K562 (cell line): ENCODE data around the gene TXNRD2. TPM values are rescaled to one million over a fixed set of nuclear protein-coding genes. Genes with fewer than 3 reads are reported as not detected.

Experiments
- CCAR2 ChIP-seq: fragments of 200-400 bp; formaldehyde crosslinking; IDR thresholded peaks from 2 replicates; pipeline ENCODE4 v1.6.1; 2017; ENCODE audit warnings: mild to moderate bottlenecking, low read depth, low read length
- ELF2 ChIP-seq: fragments of 250-450 bp; sonication (Bioruptor Pico); IDR thresholded peaks from 2 replicates; pipeline ENCODE4 v1.5.0; 2021; ENCODE audit warnings: mild to moderate bottlenecking
- FOXJ3 ChIP-seq: sonication (generic); formaldehyde crosslinking; IDR thresholded peaks from 2 replicates; pipeline ENCODE4 v1.4.0; 2020; ENCODE audit warnings: mild to moderate bottlenecking, missing genetic modification reagents
- GATAD2B ChIP-seq: fragments of 450-650 bp; IDR thresholded peaks from 2 replicates; pipeline ENCODE4 v1.6.1; 2017; ENCODE audit warnings: mild to moderate bottlenecking, borderline replicate concordance
- GTF2B ChIP-seq: IDR thresholded peaks from 2 replicates; pipeline ENCODE4 v1.6.1; 2011; ENCODE audit not compliant: insufficient read length; ENCODE audit errors: extremely low read depth
- GTF2F1 ChIP-seq: IDR thresholded peaks from 2 replicates; pipeline ENCODE4 v1.6.1; 2011; ENCODE audit warnings: low read depth, low read length, improper control_type of control experiment
- HDAC8 ChIP-seq: fragments of 450-650 bp; IDR thresholded peaks from 2 replicates; pipeline ENCODE4 v1.6.1; 2016; ENCODE audit warnings: mild to moderate bottlenecking, missing genetic modification characterization, moderate library complexity, missing compliant biosample characterization
- HNRNPUL1 ChIP-seq: fragments of 200-400 bp; formaldehyde crosslinking; IDR thresholded peaks from 2 replicates; pipeline ENCODE4 v1.6.1; 2017; ENCODE audit warnings: low read length
- ID3 ChIP-seq, 2 experiments: fragments of 250-450 bp in 1 of 2; fragments of 450-650 bp in 1 of 2; sonication (Bioruptor Pico) in 1 of 2; IDR thresholded peaks; 2 replicates each; pipeline versions ENCODE4 v1.6.1 to v1.8.0; 2016 to 2021; ENCODE audit warnings: mild to moderate bottlenecking in 2 of 2, moderate library complexity in 2 of 2, missing compliant biosample characterization in 1 of 2, missing genetic modification characterization in 1 of 2
- KLF1 ChIP-seq: fragments of 450-650 bp; IDR thresholded peaks from 2 replicates; pipeline ENCODE4 v1.6.1; 2016; ENCODE audit warnings: missing genetic modification characterization, missing compliant biosample characterization
- KLF13 ChIP-seq: fragments of 450-650 bp; IDR thresholded peaks from 2 replicates; pipeline ENCODE4 v1.6.1; 2016; ENCODE audit warnings: missing genetic modification characterization, low read depth, mild to moderate bottlenecking, missing compliant biosample characterization, moderate library complexity, borderline replicate concordance
- MYNN ChIP-seq, 2 experiments: sonication (generic); formaldehyde crosslinking in 1 of 2; IDR thresholded peaks; 2 replicates each; pipeline versions ENCODE4 v1.5.0 to v1.6.1; 2016 to 2020; ENCODE audit warnings: antibody characterized with exemption in 1 of 2, missing genetic modification reagents in 1 of 2
- NFIX ChIP-seq: fragments of 250-450 bp; sonication (Bioruptor Pico); IDR thresholded peaks from 2 replicates; pipeline ENCODE4 v1.4.0; 2020; ENCODE audit warnings: low read depth, mild to moderate bottlenecking, moderate library complexity
- NR3C1 ChIP-seq: sonication (generic); formaldehyde crosslinking; IDR thresholded peaks from 2 replicates; pipeline ENCODE4 v1.8.1; 2022; ENCODE audit warnings: missing genetic modification reagents
- PHB2 ChIP-seq: fragments of 450-650 bp; IDR thresholded peaks from 2 replicates; pipeline ENCODE4 v1.6.1; 2017; ENCODE audit warnings: low read depth
- PHTF2 ChIP-seq: fragments of 250-450 bp; sonication (Bioruptor Pico); IDR thresholded peaks from 2 replicates; pipeline ENCODE4 v1.5.0; 2021; ENCODE audit warnings: mild to moderate bottlenecking
- RNF2 ChIP-seq: sonication (generic); IDR thresholded peaks from 2 replicates; pipeline ENCODE4 v1.6.1; 2016
- SNRNP70 ChIP-seq: fragments of 200-400 bp; formaldehyde crosslinking; optimal IDR thresholded peaks from 2 replicates; pipeline ENCODE3; 2017; ENCODE audit warnings: low read depth, low read length
- ZNF143 ChIP-seq: sonication (generic); formaldehyde crosslinking; IDR thresholded peaks from 2 replicates; pipeline ENCODE4 v1.9.0; 2022; ENCODE audit warnings: mild to moderate bottlenecking, missing genetic modification reagents
- ZNF584 ChIP-seq: fragments of 200-800 bp; sonication (Bioruptor generic); IDR thresholded peaks from 2 replicates; pipeline ENCODE4 v1.6.1; 2016; ENCODE audit warnings: low read depth, mild to moderate bottlenecking, missing genetic modification characterization, missing compliant biosample characterization
- polyA plus RNA-seq, 8 experiments: library from polyadenylated mRNA; depleted of rRNA in 4 of 8; stranded (reverse) in 5 of 8; unstranded in 3 of 8; fragments of >200 nt; fragmentation: Nextera tagmentation in 2 of 8; fragmentation: Illumina TruSeq in 1 of 8; extraction: Ambion mirVana in 2 of 8; extraction: Trizol in 1 of 8; gene quantifications; 2 replicates each; pipeline versions ENCODE4 v1.2.1 to v1.2.3, GENCODE V29; 2011 to 2014; ENCODE audit warnings: inconsistent platforms in 1 of 8, missing spikeins in 1 of 8
- total RNA-seq, 7 experiments: library from RNA; depleted of rRNA in 6 of 7; stranded (reverse); fragments of >200 nt in 6 of 7; fragmentation: Illumina TruSeq in 2 of 7; extraction: Trizol in 2 of 7; gene quantifications; 2 replicates each; pipeline versions ENCODE4 v1.2.1 to v1.2.3, GENCODE V29; 2011 to 2021; ENCODE audit warnings: low replicate concordance in 1 of 7
- TF ChIP-seq, protein P1 (sequence below): sonication (generic); formaldehyde crosslinking; IDR thresholded peaks from 2 replicates; pipeline ENCODE4 v1.8.0; 2022; ENCODE audit warnings: mild to moderate bottlenecking, missing genetic modification reagents
- TF ChIP-seq, protein P2 (sequence below): fragments of 250-450 bp; sonication (Bioruptor Pico); IDR thresholded peaks from 2 replicates; pipeline ENCODE4 v1.8.0; 2021; ENCODE audit warnings: borderline replicate concordance, mild to moderate bottlenecking, moderate library complexity; ENCODE audit not compliant: poor library complexity, severe bottlenecking

TXNRD2 gene
- total and polyA plus RNA-seq, 9 of the 15 experiments (the other 6 are each of a cell fraction or from before 2014, with no cell fraction given) = 3.3 to 80.2 (median 49.4) TPM

DNA sequence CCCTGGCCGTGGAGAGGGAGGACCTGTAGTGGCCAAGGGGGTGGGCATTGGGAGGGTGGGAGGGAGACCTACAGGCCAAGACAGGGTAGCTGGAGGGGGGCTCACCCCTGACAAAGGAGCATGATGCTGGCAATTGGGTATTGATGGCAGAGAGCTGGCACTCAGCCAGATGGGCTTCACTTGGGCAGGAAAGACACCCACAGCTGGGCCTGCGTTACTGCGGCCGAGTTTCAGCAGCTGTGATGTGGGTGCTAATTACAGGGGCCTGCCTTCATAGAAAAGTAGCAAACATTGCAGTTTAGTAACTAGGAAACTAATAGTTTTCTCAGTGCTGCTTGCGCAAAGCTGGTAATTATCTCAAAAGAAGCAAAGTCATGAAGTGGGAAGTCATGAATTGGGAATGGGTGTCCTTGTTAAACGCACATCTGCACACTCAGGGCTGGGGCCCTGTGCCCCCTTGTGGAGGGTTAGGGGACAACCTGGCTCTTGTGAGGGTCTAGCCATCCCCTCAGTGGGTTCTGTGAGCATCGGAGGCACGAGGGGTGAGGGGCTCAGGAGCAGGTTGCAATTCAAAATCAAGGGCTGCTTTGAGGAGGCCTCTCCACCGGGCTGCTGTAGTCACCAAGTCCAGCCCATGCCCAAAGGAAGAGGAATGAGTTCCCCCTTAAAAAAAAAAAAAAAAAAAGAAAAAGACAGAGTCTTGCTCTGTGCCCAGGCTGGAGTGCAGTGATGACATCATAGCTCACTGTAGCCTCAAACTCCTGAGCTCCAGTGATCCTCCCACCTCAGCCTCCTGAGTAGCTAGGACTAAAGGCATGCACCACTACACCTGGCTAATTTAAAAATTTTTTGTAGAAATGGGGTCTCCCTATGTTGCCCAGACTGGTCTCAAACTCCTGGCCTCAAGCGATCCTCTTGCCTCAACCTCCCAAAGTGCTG lies 24.4 kb upstream of the TXNRD2 start (continued):
- TF ChIP-seq GTF2F1 (no peak), PHTF2 (CRISPR knock-in tag) (no peak), KLF13 (no peak), NFIX (CRISPR knock-in tag) (peak; percentile 59), ELF2 (CRISPR knock-in tag) (no peak), GATAD2B (no peak), CCAR2 (no peak), HNRNPUL1 (no peak; the same call in 1 of the 2 replicates), HDAC8 (tag) (0 out of 2 replicates have a peak, but pooled peaks have one; percentile 17), PHB2 (no peak), ZNF584 (CRISPR knock-in tag) (no peak), KLF1 (no peak), ID3 (CRISPR knock-in tag; IDR thresholded peaks at IDR 0.05) (no peak), ID3 (tag; IDR thresholded peaks at IDR 0.05) (peak; percentile 75), FOXJ3 (CRISPR knock-in tag) (no peak), GTF2B (no peak), NR3C1 (CRISPR knock-in tag) (no peak), MYNN (IDR thresholded peaks at IDR 0.05) (no peak), MYNN (CRISPR knock-in tag; IDR thresholded peaks at IDR 0.05) (no peak), ZNF143 (CRISPR knock-in tag) (no peak), SNRNP70 (no peak), RNF2 (no peak)
- TF ChIP-seq, protein P1, sequence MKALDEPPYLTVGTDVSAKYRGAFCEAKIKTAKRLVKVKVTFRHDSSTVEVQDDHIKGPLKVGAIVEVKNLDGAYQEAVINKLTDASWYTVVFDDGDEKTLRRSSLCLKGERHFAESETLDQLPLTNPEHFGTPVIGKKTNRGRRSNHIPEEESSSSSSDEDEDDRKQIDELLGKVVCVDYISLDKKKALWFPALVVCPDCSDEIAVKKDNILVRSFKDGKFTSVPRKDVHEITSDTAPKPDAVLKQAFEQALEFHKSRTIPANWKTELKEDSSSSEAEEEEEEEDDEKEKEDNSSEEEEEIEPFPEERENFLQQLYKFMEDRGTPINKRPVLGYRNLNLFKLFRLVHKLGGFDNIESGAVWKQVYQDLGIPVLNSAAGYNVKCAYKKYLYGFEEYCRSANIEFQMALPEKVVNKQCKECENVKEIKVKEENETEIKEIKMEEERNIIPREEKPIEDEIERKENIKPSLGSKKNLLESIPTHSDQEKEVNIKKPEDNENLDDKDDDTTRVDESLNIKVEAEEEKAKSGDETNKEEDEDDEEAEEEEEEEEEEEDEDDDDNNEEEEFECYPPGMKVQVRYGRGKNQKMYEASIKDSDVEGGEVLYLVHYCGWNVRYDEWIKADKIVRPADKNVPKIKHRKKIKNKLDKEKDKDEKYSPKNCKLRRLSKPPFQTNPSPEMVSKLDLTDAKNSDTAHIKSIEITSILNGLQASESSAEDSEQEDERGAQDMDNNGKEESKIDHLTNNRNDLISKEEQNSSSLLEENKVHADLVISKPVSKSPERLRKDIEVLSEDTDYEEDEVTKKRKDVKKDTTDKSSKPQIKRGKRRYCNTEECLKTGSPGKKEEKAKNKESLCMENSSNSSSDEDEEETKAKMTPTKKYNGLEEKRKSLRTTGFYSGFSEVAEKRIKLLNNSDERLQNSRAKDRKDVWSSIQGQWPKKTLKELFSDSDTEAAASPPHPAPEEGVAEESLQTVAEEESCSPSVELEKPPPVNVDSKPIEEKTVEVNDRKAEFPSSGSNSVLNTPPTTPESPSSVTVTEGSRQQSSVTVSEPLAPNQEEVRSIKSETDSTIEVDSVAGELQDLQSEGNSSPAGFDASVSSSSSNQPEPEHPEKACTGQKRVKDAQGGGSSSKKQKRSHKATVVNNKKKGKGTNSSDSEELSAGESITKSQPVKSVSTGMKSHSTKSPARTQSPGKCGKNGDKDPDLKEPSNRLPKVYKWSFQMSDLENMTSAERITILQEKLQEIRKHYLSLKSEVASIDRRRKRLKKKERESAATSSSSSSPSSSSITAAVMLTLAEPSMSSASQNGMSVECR (CRISPR knock-in tag) = no peak
- TF ChIP-seq, protein P2, sequence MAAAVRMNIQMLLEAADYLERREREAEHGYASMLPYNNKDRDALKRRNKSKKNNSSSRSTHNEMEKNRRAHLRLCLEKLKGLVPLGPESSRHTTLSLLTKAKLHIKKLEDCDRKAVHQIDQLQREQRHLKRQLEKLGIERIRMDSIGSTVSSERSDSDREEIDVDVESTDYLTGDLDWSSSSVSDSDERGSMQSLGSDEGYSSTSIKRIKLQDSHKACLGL (CRISPR knock-in tag) = no peak
